ENCODE results near the gene DISC1. TPM values are rescaled to one million over a fixed set of nuclear protein-coding genes. Genes with fewer than 3 reads are reported as not detected.

Gene DISC1
- total RNA-seq, 1 donor from 2014 or later = 13.6 TPM

DNA sequence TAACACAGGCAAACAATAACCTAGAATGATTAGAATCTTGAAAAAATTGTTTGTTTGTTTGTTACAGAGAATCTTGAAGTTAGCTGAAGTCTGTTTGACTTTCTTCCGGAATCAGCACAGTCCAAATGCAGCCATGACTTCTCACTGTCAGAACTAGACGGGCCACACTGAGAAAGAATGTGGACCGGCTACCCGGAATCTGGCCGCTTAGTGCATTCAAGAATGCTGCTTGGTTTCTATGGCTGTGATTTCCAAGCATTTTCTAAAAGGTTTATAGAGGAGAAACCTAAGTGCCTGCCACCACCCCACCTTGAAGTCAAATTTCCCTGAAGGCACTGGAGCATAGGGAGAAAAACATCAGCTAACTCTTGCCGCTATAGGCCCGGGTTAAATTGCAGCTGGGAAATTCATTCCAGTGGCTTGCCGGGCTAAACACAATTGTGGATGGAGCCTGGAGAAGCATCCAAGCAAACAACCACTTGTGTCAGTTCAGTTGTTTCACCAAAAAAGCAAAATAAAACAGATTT is 231.1 kb downstream of the DISC1 start:
- DNase-seq (no peak), ATAC-seq (no peak)
- no peaks in the 10 kb centered on the region for H3K36me3 ChIP-seq
- H3K27me3 ChIP-seq (ENCODE audit: low read depth) = no peaks in the 10 kb centered on the region
- intact Hi-C loops (cut with DNase I) = no loop called here
- peaks cover 6% of the 10 kb centered on the region for H3K4me1 ChIP-seq
- H3K9me3 ChIP-seq = no peaks in the 10 kb centered on the region
- H3K4me3 ChIP-seq = no peak overlapping the region
- TF ChIP-seq, protein P1, sequence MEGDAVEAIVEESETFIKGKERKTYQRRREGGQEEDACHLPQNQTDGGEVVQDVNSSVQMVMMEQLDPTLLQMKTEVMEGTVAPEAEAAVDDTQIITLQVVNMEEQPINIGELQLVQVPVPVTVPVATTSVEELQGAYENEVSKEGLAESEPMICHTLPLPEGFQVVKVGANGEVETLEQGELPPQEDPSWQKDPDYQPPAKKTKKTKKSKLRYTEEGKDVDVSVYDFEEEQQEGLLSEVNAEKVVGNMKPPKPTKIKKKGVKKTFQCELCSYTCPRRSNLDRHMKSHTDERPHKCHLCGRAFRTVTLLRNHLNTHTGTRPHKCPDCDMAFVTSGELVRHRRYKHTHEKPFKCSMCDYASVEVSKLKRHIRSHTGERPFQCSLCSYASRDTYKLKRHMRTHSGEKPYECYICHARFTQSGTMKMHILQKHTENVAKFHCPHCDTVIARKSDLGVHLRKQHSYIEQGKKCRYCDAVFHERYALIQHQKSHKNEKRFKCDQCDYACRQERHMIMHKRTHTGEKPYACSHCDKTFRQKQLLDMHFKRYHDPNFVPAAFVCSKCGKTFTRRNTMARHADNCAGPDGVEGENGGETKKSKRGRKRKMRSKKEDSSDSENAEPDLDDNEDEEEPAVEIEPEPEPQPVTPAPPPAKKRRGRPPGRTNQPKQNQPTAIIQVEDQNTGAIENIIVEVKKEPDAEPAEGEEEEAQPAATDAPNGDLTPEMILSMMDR (IDR thresholded peaks at IDR 0.05) = no peak
- no peak overlapping the region for H3K27ac ChIP-seq

DNA sequence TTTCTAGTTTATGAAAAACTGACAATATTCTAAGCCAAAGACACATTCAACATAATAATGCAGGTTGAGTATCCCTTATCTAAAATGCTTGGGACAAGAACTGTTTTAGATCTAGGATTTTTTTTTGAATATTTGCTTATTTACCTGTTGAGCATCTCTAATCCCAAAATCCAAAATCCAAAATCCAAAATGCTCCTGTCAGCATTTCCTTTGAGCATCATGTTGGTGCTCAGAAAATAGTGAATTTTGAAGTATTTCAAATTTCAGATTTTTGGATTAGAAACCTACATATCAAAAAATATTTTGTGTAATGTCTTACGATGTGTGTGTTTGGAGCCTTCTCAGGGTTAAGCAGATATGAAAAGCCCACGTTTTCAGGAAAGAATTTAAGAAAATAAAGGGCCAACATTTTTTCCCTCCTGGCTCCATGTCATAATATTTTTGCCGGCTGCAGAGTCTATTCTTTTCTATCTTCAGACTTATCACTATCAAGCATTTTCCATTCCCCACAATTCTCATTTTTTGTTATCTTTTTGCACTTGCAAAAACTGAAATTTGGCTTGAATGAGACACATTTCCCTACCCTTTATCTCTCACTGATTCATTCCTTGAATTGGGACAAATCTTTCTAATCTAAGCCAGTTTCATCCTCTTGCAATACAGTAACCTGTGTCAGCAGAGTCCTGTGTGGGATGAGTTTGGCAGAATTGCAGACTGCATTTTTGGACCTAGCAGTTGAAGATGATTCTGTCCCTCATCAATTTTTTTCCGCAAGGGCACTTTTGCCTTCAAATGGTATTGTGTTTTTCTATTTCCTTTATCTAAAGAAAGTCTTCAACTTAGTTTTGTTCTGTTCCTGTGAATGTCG is 233.9 kb downstream of the DISC1 start:
- H3K9me3 ChIP-seq = no peaks in the 10 kb centered on the region
- intact Hi-C loops (cut with DNase I) = no loop called here
- H3K27ac ChIP-seq = no peak overlapping the region

DNA sequence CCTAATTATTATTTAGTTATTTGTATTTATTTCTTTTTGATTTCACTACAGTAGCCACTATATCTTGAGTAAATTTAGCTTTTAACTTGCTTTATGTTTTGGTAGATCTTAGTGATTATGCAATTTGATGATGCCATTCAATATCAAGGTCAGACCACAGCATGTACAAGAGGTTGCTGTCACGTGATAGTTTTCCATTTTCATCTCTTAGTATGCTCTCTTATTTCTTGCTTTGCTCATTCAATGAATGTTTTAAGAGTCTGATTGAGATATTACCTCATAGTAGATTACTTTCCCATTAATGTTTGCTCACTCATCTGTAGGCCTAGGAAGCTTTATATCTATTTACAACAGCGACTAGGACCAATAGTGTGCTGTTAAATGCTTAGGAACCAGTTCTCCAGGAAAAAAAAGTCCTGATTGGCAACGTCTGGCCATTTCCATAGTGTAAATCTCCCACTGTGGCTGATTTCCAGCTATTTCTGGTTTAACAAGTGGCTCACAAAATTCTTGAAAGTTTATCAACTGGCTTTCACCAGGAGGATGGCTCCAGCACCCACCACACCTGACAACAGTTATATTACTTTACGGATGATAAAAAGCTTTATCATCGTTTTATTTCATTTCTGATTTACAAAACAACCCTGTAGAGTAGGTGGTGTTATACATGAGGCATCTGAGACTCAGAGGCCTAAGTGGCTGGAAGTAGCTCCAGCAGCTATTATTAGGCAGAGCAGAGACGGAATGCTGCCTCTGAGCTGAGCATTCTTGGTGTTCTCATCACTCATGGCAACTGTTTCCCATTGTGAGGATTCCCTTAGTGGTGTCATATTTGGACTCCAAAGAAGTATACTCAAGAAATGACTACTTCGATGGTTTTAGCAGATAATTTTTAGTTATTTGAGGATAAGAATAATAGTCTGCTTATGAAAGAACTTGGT is 235.2 kb downstream of the DISC1 start:
- intact Hi-C loops (cut with DNase I) = no loop called here
- no peak for ATAC-seq
- Histone ChIP-seq H3K4me3 (no peak overlapping the region), H3K27me3 (ENCODE audit: low read depth) (no peaks in the 10 kb centered on the region), H3K36me3 (no peaks in the 10 kb centered on the region), H3K4me1 (peaks cover 14% of the 10 kb centered on the region), H3K9me3 (no peaks in the 10 kb centered on the region), H3K27ac (no peak overlapping the region)
- TF ChIP-seq, protein P1 (IDR thresholded peaks at IDR 0.05) = no peak
- no peak for DNase-seq

More for the DNA sequence above, 233.9 kb downstream of the DISC1 start:
- no peak for DNase-seq
- Histone ChIP-seq H3K27me3 (ENCODE audit: low read depth) (no peaks in the 10 kb centered on the region), H3K36me3 (no peaks in the 10 kb centered on the region), H3K4me1 (peaks cover 6% of the 10 kb centered on the region), H3K4me3 (no peak overlapping the region)
- TF ChIP-seq, protein P1 (IDR thresholded peaks at IDR 0.05) = no peak
- ATAC-seq = no peak

DNA sequence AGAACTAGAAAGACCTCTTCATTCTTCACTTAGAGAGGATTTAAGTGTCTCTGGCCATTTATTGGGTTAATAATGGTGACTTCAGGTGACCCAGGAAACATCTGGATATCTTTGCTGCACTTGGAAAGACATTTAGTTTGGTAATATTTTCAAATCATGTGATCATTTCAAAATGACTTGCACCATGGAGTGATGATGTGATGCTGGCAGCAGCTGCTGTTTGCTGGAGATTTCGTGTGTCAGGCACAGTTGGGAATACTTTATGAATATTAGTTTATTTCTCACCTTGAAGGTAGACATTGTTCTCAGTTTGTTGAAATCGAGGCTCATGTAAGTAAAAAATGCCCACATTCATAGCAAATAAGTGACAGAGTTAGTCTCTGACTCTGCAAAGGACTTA is 236.0 kb downstream of the DISC1 start:
- ATAC-seq (no peak), DNase-seq (no peak)
- TF ChIP-seq, protein P1 (IDR thresholded peaks at IDR 0.05) = no peak
- Histone ChIP-seq H3K36me3 (no peaks in the 10 kb centered on the region), H3K27me3 (ENCODE audit: low read depth) (no peaks in the 10 kb centered on the region), H3K27ac (no peak overlapping the region), H3K4me3 (no peak overlapping the region), H3K4me1 (peaks cover 22% of the 10 kb centered on the region), H3K9me3 (no peaks in the 10 kb centered on the region)
- intact Hi-C loops (cut with DNase I) = no loop called here

DNA sequence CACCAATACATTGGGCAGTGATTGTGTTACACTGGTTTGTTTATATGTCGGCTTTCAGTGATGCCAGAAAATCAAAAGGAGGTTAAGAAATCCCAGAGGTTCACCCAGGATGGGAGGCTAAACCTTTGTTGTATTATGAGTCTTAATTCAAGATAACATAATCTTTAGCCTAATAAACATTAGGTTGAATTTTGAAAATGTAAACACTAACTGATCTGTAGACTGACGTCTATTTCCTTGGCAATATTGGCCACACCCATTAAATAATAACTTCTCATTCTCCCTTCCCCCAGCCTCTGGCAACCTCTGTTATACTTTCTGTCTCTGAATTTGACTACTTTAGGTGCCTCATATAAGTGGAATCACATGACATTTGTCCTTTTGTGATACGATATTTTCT is 238.7 kb downstream of the DISC1 start:
- Histone ChIP-seq H3K9me3 (no peaks in the 10 kb centered on the region), H3K4me3 (no peak overlapping the region), H3K36me3 (no peaks in the 10 kb centered on the region), H3K27ac (no peak overlapping the region), H3K4me1 (peaks cover 24% of the 10 kb centered on the region), H3K27me3 (ENCODE audit: low read depth) (no peaks in the 10 kb centered on the region)
- ATAC-seq (no peak), DNase-seq (no peak)
- TF ChIP-seq, protein P1 (IDR thresholded peaks at IDR 0.05) = no peak
- intact Hi-C loops (cut with DNase I) = no loop called here

Data from lower lobe of right lung (tissue), 2 donors.